NCI-H460 (cell line): Measurements from ENCODE around the gene TPP2. TPM values are rescaled to one million over a fixed set of nuclear protein-coding genes. Genes with fewer than 3 reads are reported as not detected.

Experiments
- DNase-seq: peaks from one replicate; pipeline ENCODE4 v3.0.0-alpha.2; 2016; ENCODE audit warnings: low read depth; ENCODE audit errors: extremely low read depth
- polyA plus RNA-seq: library from polyadenylated mRNA; depleted of rRNA; stranded (reverse); fragments of >200 nt; gene quantifications from 2 replicates; pipeline ENCODE4 v1.2.3, GENCODE V29; 2014; cell fraction: nucleus; rRNA removed
- total RNA-seq: library from RNA; depleted of rRNA; stranded (reverse); fragments of >200 nt; shearing (Covaris generic); gene quantifications from 2 replicates; pipeline ENCODE4 v1.2.3, GENCODE V29; 2014; rRNA removed

Gene TPP2
- 32.6 and 35.6 TPM in 2 replicates for total RNA-seq
- polyA plus RNA-seq = 44.8 and 57.0 TPM in 2 replicates

DNA sequence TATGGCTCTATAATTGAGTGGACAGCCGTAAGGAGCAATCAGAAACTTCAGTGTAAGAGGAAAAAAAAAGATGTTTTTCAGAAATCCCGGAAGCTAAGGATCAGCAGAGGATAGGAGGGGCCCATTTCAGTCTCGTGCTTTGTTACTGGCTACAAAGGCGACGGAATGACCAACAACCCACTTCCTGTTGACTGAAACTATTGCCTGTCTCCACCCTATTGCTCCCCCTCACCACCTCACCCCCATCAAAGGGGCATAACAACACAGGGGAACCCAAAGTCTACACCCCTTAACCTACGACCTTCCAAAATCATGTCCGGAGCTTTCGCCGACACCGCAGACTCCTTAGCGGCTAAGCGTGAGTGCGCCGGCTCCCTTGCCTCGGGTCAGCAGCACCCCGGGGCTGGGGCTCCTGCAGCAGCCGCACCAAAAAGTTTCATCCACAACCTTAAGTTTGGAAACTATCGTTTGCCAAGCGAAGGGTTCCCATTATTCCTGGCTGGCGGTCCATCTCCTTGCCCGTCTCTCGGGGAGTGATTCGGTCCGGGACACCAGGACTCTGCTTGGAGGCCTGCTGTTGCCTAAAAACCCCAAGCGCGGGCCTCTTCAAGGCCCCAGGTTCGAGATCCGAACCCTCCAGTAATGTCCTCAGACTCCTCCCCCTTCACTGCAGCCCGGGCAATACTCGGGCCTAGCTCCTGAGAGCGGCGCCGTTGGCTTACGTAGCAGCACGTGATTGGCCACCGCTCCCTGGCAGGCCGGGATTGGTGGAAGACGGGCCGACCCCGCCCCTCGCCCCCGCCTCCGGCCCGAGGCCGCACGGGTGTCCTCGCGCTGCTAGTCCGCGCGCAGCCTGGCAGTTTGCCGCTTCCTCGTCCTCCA lies at the start of gene TPP2:
Gene TPP2, plus strand, starts transcription at position 840 of the 882 bp plus-strand sequence. CDS start 53 bp downstream, outside the sequence.
- DNase-seq = peak; percentile 94

DNA sequence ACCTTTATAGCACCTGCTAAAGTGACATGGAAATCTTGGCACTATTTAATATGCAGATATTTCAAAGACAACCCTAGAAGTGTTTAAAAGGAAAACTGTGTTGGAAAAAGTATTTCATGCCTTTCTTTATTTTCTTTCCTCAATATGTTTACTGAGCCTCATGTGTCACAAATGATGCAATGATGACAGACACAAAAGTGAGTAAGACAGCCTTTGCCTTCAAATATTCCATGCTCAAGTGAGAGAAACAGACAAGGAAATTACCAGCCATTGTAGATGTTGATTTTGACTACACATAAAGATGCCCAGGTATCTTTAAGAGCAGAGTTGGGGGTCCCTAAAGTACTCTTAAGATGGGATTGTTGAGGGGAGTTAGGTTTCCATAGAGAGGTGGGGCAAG lies 48.0 kb upstream of the TPP2 start:
- DNase-seq = no peak

DNA sequence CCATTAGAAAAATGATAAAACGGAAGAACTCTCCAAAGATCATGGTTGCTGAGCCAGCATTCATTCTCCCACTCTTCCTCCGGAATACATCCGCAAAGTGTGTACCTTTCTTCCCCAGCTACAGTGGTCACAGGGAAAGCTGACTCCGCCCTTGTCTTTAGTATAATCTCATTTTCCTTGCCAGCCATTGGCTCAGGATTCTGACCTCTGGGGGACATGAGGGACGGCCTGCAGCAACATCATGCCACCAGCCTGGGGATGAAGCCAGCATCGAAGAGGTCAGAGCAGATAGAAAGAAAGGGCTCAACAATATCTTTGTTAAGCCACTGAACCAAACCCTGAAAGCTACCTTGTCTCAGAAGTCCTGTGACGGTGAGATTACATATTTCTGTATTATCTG lies 46.3 kb upstream of the TPP2 start:
- DNase-seq = no peak

DNA sequence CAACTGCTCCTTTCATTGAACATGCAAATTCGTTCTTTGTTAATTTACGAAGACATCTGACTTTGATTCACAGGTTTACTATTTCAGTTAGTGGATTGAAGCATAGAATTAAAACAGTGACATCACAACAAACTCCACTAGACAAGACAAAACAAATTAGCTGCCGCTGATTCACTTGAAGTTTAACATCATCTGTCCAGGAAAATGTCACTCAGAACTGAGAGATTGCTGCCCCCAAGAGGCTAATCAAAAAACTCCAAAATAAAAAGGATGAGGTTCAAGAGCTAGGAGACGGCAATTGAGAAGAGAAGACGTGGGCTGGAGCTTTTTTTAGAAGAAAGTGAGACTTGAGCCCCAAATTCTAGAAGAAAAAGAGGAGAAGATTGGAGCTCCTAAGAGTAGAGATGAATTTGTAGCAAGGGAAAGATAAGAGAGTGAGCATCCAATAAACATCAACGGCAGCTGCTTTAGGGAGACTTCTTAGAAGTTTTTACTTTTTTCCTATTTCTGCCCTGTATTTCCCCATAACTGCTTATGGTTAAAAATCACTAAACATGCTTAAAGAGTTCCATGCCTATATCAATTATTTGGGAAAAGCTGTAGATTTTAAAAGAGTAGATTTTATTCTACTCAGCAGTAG lies 40.8 kb upstream of the TPP2 start:
- peak; percentile 62 for DNase-seq

DNA sequence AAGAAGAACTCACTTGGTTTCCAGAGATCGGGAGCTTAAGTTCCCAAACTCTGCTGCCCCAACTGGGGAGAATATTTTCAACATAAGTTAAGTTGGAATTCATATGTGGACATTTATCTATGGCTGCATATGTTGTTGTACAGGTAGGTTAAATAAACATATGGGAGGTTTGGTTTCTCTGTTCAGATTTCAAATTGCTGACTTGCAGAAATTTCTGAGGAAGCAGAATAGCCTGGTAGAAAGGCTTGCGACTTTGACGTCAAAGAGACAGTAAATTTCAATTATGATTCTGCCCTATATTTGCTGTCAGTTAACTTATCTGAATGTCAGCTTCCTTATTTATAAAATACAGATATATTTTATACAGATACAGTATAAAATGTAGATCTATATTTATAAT lies 40.0 kb upstream of the TPP2 start:
- DNase-seq = no peak

DNA sequence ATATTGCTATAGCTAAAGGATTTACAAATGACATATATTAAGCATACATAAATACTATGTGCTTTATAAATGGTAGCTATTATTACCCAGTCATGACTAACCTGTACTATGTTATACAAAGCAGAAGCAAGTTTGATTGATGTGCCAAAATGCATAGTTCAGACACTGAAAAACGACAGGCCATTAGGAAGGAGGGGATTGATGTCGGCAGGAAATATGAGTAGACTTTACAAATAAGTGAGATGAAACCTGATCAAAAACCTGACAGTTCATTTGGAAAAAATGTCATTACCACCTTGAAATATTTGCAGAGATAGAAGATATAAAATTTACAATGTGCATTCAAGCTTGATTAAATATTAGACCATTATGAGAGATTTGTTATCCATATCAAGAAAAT lies 38.8 kb upstream of the TPP2 start:
- DNase-seq = no peak

DNA sequence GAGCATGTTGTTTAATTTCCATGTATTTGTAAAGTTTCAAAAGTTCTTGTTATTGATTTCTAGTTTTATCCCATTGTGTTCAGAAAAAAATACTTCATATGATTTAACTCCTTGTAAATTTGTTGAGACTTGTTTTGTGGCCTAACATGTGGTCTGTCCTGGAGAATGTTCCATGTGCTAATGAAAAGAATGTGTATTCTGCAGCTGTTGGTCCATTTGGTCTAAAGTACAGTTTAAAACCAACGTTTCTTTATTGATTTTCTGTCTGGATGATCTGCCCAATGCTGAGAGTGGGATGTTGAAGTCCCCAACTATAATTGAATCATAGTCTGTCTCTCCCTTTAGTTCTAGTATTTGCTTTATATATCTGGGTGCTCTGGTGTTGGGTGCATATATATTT lies 34.9 kb upstream of the TPP2 start:
- no peak for DNase-seq

DNA sequence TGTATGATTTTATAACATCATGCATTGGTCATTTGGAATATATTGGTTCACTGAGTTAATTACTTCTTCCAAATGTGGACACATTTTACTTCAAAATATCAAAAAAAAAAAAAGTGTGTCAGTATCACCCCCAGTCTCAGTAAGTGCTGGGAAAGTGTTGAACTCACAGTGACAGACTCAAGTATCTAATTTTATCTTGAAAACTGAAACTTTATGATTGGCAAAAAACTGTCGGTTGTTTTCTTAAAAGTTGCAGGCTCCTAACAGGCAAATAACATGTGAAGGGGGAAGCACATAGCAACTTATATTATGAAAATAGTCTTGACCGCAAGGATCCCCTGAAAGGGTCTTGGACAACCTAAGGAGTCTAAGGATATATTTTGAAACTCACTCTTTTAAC lies 33.5 kb upstream of the TPP2 start:
- DNase-seq = no peak

DNA sequence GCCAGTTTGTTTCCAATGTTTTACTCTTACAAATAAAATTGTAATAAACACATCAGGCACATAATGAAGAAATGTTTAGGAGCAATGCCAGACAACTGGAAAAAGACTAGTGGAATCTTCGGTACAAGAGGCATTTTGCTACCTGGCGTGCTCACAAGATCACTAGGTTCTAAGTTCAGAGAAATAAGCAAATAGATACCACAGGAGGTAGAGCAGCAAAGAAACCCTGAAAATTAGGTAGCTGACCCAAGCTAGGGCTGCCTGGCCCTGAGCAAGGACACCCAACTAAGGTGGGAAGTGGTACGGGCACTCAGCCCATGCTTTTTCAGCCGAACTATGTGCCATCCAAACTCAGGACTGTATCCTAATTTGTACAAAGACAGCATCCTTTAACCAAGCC lies 32.2 kb upstream of the TPP2 start:
- no peak for DNase-seq

DNA sequence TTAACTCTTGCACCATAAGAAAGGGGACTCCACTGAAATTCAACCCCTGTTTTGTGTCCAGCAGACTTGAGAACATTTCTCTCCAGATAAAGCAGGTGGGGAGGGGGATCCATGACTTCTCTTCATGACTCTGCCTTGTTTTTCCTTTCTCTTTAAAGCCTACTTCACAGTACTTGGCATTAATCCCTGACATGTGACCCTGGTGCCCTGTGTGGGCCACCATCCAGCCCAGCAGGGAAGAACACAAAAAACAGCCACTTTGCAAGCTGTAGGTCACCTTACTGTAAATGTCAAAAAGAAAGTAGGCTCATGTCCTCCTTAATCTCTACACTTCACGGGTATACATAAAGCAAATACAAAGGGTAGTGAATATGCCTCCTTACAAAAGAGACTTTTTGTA lies 30.3 kb upstream of the TPP2 start:
- DNase-seq = no peak

DNA sequence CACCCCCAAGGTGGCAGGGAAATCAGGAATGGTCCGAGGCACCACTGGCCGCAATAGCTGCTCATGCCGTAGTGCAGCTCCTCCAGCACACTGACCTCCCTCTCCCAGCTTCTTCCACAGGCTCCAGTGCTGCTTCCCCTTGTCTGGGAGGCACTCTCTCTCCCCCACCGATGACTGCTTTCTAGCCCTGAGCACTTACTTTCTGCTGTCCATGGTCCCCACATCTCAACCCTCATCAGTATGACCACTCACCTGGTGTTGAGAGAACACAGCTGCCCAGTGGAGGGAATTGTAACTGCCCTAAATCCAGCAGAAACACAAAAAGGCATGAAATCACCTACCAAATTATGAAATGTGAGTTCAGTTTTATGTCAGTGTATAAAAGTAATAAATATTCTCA lies 28.9 kb upstream of the TPP2 start:
- DNase-seq = no peak

DNA sequence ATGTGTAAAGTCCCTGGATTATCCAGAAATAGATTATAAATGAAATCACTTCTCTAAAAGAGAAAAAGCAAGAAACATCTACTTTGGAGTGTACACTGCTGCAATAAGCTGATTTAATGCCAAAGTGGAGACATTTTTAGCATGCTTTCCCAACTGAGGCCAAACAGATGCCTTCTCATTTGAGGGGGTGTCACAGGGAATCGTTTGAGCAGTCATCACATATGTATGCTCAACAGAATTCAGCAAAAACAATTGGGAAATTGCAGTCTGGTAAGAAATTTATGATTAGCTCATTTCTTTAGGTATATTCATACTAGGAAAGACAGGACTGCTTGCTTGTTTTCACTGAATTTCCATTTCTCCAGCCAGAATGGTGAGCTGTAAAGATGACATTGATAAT lies 27.3 kb upstream of the TPP2 start:
- DNase-seq = no peak

DNA sequence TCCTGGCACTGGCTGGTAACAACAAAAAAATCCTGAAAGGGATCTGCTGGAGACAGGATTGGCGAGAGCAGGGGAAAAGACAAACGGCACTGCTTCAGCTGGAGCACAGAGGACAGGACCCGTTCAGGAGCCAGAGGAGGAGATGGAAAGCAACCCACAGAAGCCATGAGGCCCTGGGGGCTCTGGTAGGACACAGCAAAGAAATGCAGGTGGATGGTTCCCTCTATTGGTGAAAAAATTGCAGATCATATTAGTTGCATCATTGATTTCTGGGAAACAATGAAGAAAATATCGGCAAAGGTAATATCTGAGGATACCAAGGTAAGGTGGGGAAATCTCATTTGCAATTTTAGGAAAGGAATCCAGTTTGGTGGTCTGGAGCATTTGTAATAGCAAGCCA lies 25.7 kb upstream of the TPP2 start:
- DNase-seq = no peak

DNA sequence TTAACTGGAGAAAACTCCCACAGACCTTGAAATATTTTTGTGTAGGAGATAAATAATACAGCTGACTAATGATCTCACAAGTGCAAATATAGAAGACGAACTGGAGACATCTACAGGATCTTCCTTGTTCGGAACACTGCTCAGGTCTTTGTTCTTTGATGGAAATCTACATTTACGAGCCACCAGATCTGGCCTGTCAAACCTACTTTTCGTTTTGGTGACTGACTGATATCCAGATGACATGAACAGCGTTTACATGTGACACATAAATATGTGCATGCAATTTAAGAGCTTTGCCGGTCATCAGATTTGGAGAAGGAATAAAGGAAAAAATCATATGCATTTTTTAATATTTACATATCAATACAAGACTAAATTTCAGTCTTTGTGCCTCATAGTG lies 24.5 kb upstream of the TPP2 start:
- no peak for DNase-seq

DNA sequence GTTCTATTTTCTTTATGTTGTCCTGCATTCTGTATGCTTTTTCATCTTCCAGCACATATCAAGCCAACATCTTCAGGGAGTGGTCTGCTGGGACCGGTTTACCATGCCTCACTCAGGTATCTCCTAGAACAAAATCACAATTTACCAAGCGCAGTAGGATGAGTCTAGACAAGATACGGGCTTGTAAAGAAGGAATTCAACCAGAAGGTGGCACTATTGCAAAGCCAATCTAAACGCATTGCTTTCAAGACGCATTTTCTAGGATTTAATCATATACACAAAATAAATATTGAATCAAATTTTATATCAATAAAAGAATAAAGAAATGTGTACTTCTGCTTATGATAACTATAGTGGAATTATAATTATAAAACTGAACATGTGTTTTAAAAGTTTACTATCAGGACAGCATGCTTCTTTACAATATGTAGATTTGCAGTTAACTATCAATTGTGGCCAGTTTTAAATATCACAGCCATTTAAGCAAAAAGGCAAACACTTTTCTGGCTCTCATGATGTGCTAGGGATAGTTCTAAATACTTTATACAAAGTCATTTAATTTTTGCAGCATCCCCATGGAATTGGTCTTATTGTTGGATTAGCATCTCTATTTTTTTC lies 16.1 kb upstream of the TPP2 start:
- DNase-seq = peak; percentile 60

DNA sequence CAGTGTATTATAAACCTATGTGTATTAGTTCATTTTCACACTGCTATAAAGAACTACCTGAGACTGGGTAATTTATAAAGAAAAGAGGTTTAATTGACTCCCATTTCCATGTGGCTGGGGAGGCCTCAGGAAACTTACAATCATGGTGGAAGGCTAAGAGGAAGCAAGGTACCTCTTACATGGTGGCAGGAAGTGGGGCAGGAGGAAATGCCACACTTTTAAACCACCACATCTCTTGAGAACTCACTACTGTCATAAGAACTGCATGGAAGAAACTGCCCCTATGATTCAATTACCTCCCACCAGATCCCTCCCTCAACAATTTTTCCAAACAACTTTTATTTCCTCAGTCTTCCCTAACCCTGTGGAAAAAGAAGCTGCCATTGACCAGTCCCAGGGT lies 14.5 kb upstream of the TPP2 start:
- DNase-seq = no peak

DNA sequence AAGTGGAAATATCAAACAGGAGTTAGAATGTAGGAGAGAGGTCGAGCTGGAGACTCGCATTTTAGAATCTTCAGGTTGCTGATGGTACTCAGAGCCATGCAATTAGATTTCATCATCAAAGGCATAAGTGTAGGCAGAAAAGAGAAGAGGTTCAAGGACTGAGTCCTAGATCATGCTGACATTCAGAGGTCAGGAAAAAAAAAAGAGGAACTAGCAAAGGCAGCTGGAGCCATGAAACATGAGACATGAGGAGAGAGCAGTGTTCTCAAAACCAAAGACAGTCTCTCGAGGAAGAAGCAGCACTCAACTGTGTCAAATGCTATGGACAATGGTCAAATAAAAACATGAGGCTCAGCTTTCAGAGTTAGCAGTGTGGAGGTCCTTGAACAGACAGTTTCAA lies 12.4 kb upstream of the TPP2 start:
- no peak for DNase-seq

DNA sequence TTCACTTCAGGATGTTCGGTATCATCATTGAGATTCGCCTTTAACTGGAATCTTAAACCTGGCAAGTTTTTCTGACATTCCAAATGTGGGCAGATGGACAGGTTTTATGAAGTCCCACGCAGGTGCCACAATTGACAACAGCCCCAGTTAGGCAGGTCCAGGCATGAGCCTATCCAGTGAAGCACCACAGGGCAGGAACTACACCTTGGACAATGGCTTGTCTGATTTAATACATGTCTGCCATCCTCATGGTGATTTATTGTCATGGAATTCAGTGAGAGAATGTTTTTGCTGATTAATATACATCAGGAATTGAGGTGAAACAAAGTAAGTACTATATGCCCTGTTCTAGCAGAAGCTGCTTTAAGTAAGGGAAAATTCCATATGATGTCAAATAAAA lies 10.2 kb upstream of the TPP2 start:
- DNase-seq = no peak

DNA sequence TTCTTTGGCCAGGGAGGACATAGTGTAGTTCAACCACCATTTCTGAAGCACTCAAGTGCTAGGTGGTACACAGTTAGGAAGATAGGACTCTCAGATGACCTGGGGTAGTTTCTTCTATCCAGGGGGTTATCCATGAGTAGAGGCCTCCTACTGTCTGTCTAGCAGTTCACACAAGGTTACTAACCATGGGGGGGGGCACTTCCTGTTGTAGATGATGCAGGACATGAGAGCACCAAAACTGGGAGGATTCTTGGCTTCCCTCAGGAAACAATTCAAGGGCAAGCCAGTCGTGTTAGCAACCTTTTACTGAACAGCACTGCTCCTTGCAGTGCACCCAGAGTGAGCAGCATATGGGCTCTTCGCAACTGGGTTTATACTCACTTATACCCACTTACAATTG lies 8.9 kb upstream of the TPP2 start:
- no peak for DNase-seq

DNA sequence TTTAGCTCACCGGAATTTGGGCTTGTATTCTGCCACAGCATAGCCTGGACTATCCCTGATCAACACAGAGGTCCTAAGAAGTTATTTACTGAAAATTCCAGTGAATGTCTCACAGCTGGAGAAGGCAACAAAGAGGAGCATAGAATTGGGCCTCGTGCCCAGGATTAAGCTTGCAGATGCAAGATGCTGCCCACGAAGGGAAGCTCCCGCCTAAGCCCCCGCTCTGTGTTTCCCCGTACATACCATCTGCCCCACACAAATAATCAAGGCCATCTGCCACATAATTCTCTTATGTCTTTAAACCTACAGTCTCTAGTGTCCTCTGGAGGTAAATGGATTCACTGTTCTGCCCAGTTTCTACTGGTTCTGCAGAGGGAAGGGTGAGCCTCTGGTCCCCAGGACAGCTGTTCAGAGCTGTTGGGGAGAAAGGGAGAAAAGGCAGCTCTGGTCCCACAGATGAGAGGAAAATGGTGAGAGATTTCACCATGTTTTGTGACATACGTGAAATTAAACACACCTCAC lies 7.4 kb upstream of the TPP2 start:
- no peak for DNase-seq

DNA sequence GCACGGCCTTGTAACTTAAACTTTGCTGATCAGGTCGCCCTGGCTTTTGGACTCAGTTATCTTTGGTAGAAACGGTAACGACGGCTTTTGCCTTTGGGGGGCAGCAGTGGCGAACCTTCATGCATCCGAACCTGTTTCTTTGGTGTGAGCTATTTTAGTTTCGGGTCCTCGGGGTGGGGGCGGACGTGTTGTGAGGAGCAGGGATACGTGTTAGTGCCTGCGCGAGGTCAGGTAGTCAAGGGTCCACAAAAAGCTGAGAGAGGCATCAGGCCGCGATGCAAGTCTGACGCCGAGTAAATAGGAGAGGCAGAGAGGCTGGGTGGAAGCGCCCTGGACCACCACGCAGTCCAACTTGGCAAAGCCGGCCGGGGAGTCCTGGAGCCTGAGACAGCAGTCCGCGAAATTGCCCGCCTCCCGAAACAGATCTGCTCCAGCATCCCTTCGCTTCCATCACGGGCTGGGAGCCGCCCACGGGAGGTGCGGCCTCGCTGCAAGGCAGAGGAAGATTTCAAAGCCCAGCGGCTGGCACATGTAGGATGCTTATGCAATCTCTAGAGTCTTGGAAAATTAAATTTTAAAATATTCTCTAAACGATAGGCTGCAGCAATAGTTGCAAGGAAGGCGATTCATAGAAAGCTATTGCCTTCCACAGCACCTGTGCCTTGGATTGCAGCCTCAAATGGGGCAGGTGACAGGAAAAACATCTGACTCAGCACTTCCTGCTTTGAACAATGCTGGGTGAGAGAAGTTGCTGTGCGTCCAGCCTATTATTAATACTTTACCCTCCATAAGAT lies 4.6 kb upstream of the TPP2 start:
- peak; percentile 54 for DNase-seq
